Endothelial cell (in vitro differentiated cells): Measurements from ENCODE around the gene ERP44. TPM values are rescaled to one million over a fixed set of nuclear protein-coding genes. Genes with fewer than 3 reads are reported as not detected.

Source experiments
- DNase-seq: peaks from one replicate; pipeline ENCODE4 v3.0.0; 2021; ENCODE audit warnings: low spot score
- H3K27ac Mint-ChIP-seq: one replicate; pipeline ENCODE4 v1.8.0; 2021; ENCODE audit warnings: mixed read lengths, inconsistent platforms; ENCODE audit not compliant: unreplicated experiment
- H3K27me3 Mint-ChIP-seq: one replicate; pipeline ENCODE4 v1.8.0; 2021; ENCODE audit warnings: mild to moderate bottlenecking, moderate library complexity, mixed read lengths, inconsistent platforms; ENCODE audit not compliant: unreplicated experiment
- H3K36me3 Mint-ChIP-seq: one replicate; pipeline ENCODE4 v1.8.0; 2021; ENCODE audit warnings: mild to moderate bottlenecking, low read depth, mixed read lengths, inconsistent platforms; ENCODE audit not compliant: unreplicated experiment
- H3K4me1 Mint-ChIP-seq: one replicate; pipeline ENCODE4 v1.8.0; 2021; ENCODE audit warnings: mild to moderate bottlenecking, mixed read lengths, inconsistent platforms; ENCODE audit not compliant: unreplicated experiment
- H3K4me3 Mint-ChIP-seq: one replicate; pipeline ENCODE4 v1.8.0; 2021; ENCODE audit warnings: mild to moderate bottlenecking, mixed read lengths, inconsistent platforms; ENCODE audit not compliant: unreplicated experiment
- H3K9me3 Mint-ChIP-seq: one replicate; pipeline ENCODE4 v1.8.0; 2021; ENCODE audit warnings: mixed read lengths, inconsistent platforms; ENCODE audit not compliant: unreplicated experiment
- total RNA-seq: library from RNA; stranded (reverse); fragmentation: NEBNext Ultra II Directional; extraction: Animal tissue kit (Norgen Biotek cat#: 25700); gene quantifications from one replicate; pipeline ENCODE4 v1.2.1, GENCODE V29; 2021; ENCODE audit not compliant: unreplicated experiment
- TF ChIP-seq, protein P1 (sequence below): fragments of 200-600 bp; sonication (generic); IDR thresholded peaks from one replicate; pipeline ENCODE4 v1.5.0; 2021; ENCODE audit warnings: antibody characterized with exemption; ENCODE audit not compliant: unreplicated experiment

ERP44 gene
- total RNA-seq, 1 donor from 2014 or later = 14.5 TPM

DNA sequence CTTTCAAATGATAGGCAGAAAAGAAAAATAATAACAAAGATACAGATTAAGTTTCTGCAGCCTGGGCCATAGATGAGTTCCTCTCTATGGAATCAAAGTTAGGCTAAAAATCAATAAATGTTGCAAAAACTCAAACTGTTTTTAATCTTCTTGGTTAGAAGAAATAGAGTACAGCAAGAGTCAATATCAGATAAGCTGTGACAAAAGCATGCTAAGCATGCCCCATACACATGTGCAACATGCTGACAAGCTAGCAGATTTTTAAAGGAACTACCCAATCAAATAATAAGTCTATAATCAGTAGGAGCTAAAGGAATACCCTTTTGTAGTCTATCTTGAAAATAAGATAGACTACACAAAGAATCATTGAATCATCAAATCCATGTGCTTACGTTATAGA is 6.7 kb downstream of the ERP44 start:
- Mint-ChIP-seq H3K4me1 (peaks cover 8% of the 10 kb centered on the region), H3K4me3 (no peak overlapping the region), H3K27me3 (no peaks in the 10 kb centered on the region), H3K9me3 (no peaks in the 10 kb centered on the region), H3K36me3 (no peaks in the 10 kb centered on the region), H3K27ac (no peak overlapping the region)
- DNase-seq = no peak
- TF ChIP-seq, protein P1, sequence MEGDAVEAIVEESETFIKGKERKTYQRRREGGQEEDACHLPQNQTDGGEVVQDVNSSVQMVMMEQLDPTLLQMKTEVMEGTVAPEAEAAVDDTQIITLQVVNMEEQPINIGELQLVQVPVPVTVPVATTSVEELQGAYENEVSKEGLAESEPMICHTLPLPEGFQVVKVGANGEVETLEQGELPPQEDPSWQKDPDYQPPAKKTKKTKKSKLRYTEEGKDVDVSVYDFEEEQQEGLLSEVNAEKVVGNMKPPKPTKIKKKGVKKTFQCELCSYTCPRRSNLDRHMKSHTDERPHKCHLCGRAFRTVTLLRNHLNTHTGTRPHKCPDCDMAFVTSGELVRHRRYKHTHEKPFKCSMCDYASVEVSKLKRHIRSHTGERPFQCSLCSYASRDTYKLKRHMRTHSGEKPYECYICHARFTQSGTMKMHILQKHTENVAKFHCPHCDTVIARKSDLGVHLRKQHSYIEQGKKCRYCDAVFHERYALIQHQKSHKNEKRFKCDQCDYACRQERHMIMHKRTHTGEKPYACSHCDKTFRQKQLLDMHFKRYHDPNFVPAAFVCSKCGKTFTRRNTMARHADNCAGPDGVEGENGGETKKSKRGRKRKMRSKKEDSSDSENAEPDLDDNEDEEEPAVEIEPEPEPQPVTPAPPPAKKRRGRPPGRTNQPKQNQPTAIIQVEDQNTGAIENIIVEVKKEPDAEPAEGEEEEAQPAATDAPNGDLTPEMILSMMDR = no peak

- Mint-ChIP-seq H3K27ac (no peak overlapping the region), H3K27me3 (no peaks in the 10 kb centered on the region), H3K4me3 (no peak overlapping the region), H3K4me1 (peaks cover 8% of the 10 kb centered on the region), H3K9me3 (no peaks in the 10 kb centered on the region), H3K36me3 (no peaks in the 10 kb centered on the region)
- DNase-seq = no peak
- TF ChIP-seq, protein P1 = no peak
These were observed 7.2 kb downstream of the ERP44 start for GRCh38 chr9:100091650-100092049.

- Mint-ChIP-seq H3K4me3 (no peak overlapping the region), H3K36me3 (no peaks in the 10 kb centered on the region), H3K27me3 (no peaks in the 10 kb centered on the region), H3K4me1 (peaks cover 8% of the 10 kb centered on the region), H3K27ac (no peak overlapping the region), H3K9me3 (no peaks in the 10 kb centered on the region)
- no peak for DNase-seq
- TF ChIP-seq, protein P1 = no peak
These were observed 7.9 kb downstream of the ERP44 start for GRCh38 chr9:100090880-100091279.

DNA sequence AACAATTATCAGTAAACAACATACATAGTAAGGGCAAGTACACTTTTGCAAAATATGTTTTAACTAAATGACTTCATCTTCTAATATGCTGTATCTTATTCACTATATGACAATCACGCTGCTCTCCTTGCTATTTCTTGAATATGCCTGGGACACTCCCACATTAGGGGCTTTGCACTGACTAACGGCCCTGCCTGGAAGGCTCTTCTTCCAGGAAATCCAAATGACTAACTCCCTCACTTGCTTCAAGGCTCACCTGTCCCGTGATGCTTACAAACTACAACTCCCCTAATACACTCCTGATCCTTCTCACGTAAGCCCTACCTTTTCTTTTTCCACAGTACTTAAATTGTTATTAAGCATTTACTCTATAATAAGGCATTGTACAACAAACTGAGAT is 10.6 kb downstream of the ERP44 start:
- DNase-seq = no peak
- H3K4me1 Mint-ChIP-seq = peaks cover 8% of the 10 kb centered on the region
- H3K4me3 Mint-ChIP-seq = no peak overlapping the region
- no peaks in the 10 kb centered on the region for H3K36me3 Mint-ChIP-seq
- no peak overlapping the region for H3K27ac Mint-ChIP-seq
- no peaks in the 10 kb centered on the region for H3K9me3 Mint-ChIP-seq
- H3K27me3 Mint-ChIP-seq = no peaks in the 10 kb centered on the region
- TF ChIP-seq, protein P1 = no peak

DNA sequence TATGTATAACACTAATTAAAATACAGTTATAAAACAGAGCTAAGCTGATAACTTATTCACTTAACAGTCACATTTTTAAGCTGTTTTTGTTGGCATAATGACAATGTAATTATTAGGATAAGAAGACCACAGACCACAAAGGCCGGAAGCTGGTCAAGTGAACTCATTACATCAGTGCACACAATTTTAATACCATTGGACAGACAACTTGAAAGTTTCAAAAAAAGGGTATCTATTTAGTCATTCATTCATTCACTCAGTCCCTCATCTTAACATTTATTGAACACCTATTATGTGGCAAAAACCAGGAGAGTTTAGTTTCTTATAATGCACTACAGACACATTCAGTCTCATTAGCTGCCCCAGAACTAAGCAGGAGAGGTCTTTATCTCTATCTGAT is 11.6 kb downstream of the ERP44 start:
- no peak overlapping the region for H3K27ac Mint-ChIP-seq
- TF ChIP-seq, protein P1 = no peak
- H3K36me3 Mint-ChIP-seq = no peaks in the 10 kb centered on the region
- no peak overlapping the region for H3K4me3 Mint-ChIP-seq
- no peak for DNase-seq
- peaks cover 8% of the 10 kb centered on the region for H3K4me1 Mint-ChIP-seq
- no peaks in the 10 kb centered on the region for H3K27me3 Mint-ChIP-seq
- H3K9me3 Mint-ChIP-seq = no peaks in the 10 kb centered on the region
